HL-60 (cell line): ENCODE measurements around the gene LRBA.
"Not testable (repeated sequence)": the region's sequence is repeated elsewhere in the genome, so short reads cannot be mapped to it uniquely, and the experiment has no call there.

Experiments used
- GABPA ChIP-seq: IDR thresholded peaks from 2 replicates; pipeline ENCODE4 v1.6.1; 2012; ENCODE audit warnings: low read depth
- POLR2AphosphoS5 ChIP-seq: IDR thresholded peaks from 2 replicates; pipeline ENCODE4 v1.6.1; 2012; ENCODE audit warnings: low read depth
- TF ChIP-seq, protein P1 (sequence below): IDR thresholded peaks from one replicate; pipeline ENCODE4 v1.5.1; 2011; ENCODE audit warnings: low read length, control low read depth, inconsistent platforms; ENCODE audit not compliant: insufficient read depth

DNA sequence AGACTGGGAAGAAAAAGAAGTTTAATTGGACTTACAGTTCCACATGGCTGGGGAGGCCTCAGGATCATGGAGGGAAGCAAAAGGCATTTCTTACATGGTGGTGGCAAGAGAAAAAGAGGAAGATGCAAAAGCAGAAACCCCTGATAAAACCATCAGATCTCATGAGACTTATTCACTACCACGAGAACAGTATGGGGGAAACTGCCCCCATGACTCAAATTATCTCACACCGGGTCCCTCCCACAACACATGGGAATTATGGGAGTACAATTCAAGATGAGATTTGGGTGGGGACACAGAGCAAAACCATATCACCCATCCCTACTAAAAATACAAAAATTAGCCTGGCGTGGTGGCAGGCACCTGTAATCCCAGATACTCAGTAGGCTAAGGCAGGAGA is 21.5 kb downstream of the LRBA start:
- TF ChIP-seq, protein P1, sequence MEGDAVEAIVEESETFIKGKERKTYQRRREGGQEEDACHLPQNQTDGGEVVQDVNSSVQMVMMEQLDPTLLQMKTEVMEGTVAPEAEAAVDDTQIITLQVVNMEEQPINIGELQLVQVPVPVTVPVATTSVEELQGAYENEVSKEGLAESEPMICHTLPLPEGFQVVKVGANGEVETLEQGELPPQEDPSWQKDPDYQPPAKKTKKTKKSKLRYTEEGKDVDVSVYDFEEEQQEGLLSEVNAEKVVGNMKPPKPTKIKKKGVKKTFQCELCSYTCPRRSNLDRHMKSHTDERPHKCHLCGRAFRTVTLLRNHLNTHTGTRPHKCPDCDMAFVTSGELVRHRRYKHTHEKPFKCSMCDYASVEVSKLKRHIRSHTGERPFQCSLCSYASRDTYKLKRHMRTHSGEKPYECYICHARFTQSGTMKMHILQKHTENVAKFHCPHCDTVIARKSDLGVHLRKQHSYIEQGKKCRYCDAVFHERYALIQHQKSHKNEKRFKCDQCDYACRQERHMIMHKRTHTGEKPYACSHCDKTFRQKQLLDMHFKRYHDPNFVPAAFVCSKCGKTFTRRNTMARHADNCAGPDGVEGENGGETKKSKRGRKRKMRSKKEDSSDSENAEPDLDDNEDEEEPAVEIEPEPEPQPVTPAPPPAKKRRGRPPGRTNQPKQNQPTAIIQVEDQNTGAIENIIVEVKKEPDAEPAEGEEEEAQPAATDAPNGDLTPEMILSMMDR: not testable (repeated sequence)
- not testable (repeated sequence) for TF ChIP-seq POLR2AphosphoS5, GABPA
